ENCODE results near the gene F2RL2.

GRCh38 chr5:76662521-76662920 lies 39.3 kb upstream of the F2RL2 start:
- TF ChIP-seq L3MBTL2 (conservative IDR thresholded peaks at IDR 0.05), result no peak
- TF ChIP-seq SP1 (IDR thresholded peaks at IDR 0.05), result no peak
- TF ChIP-seq PKNOX1 (IDR thresholded peaks at IDR 0.05), result no peak
- no peak for TF ChIP-seq FOXK2 (IDR thresholded peaks at IDR 0.05)
- no peak for TF ChIP-seq SUZ12 (IDR thresholded peaks at IDR 0.05)
- no peak for TF ChIP-seq FOXA1 (IDR thresholded peaks at IDR 0.05)
- no peak for TF ChIP-seq FOXM1 (IDR thresholded peaks at IDR 0.05; ENCODE audit: borderline replicate concordance)
- TF ChIP-seq NFRKB (IDR thresholded peaks at IDR 0.05), result no peak
- no peak for TF ChIP-seq ELF4 (IDR thresholded peaks at IDR 0.05)
- TF ChIP-seq TARDBP (IDR thresholded peaks at IDR 0.05), result no peak
- no peak for TF ChIP-seq BHLHE40 (IDR thresholded peaks at IDR 0.05; ENCODE audit: borderline replicate concordance)
